Keratinocyte (primary cell): Measurements from ENCODE around the gene NPAS3. TPM values are rescaled to one million over a fixed set of nuclear protein-coding genes. Genes with fewer than 3 reads are reported as not detected.

ENCODE experiments used
- DNase-seq: peaks from one replicate; pipeline ENCODE4 v3.0.0-alpha.2; 2011; ENCODE audit warnings: low read depth, missing footprints, low spot score
- FAIRE-seq: peaks from 2 replicates; lab custom pipeline; 2011; peaks lifted over from hg19 to GRCh38; lab: Jason Lieb, UNC
- H2AFZ ChIP-seq: 2 replicates; pipeline ENCODE4 v1.6.0; 2012; ENCODE audit warnings: low read length, control low read depth, inconsistent platforms; ENCODE audit not compliant: control insufficient read depth
- H3K27ac ChIP-seq: 2 replicates; pipeline ENCODE4 v1.5.1; 2011; ENCODE audit warnings: low read length; ENCODE audit not compliant: control insufficient read depth, insufficient read depth
- H3K27me3 ChIP-seq: 3 replicates; pipeline ENCODE4 v1.6.0; 2011; ENCODE audit warnings: low read length; ENCODE audit not compliant: control insufficient read depth, insufficient read depth; ENCODE audit errors: extremely low read depth
- H3K36me3 ChIP-seq, 2 experiments: 2 replicates in 1 of 2; 3 replicates in 1 of 2; pipeline ENCODE4 v1.5.1; 2011; ENCODE audit warnings: low read length in 2 of 2, mild to moderate bottlenecking in 1 of 2; ENCODE audit not compliant: control insufficient read depth in 2 of 2, insufficient read depth in 2 of 2; ENCODE audit errors: extremely low read depth in 1 of 2
- H3K4me1 ChIP-seq: 3 replicates; pipeline ENCODE4 v1.5.1; 2011; ENCODE audit warnings: low read length; ENCODE audit not compliant: control insufficient read depth, insufficient read depth; ENCODE audit errors: extremely low read depth
- H3K4me2 ChIP-seq: 3 replicates; pipeline ENCODE4 v1.6.0; 2011; ENCODE audit warnings: low read depth, low read length; ENCODE audit not compliant: control insufficient read depth, insufficient read depth; ENCODE audit errors: extremely low read depth
- H3K4me3 ChIP-seq, 3 experiments: fragments of 200-600 bp in 1 of 3; sonication (generic) in 1 of 3; 2 replicates in 2 of 3; 3 replicates in 1 of 3; pipeline ENCODE4 v1.5.1; 2011 to 2016; ENCODE audit warnings: low read length in 3 of 3, mild to moderate bottlenecking in 3 of 3, control low read depth in 2 of 3, inconsistent platforms in 1 of 3, low read depth in 1 of 3, mixed read lengths in 1 of 3, mixed run types in 1 of 3, moderate library complexity in 1 of 3; ENCODE audit not compliant: control insufficient read depth in 2 of 3, insufficient read depth in 2 of 3; ENCODE audit errors: extremely low read depth in 1 of 3
- H3K79me2 ChIP-seq: 2 replicates; pipeline ENCODE4 v1.6.0; 2012; ENCODE audit warnings: low read length; ENCODE audit not compliant: control insufficient read depth, insufficient read depth
- H3K9ac ChIP-seq: 3 replicates; pipeline ENCODE4 v1.6.0; 2011; ENCODE audit warnings: low read length; ENCODE audit not compliant: control insufficient read depth, insufficient read depth; ENCODE audit errors: extremely low read depth
- H3K9me1 ChIP-seq: 3 replicates; pipeline ENCODE4 v1.6.0; 2011; ENCODE audit warnings: low read length; ENCODE audit not compliant: control insufficient read depth, insufficient read depth; ENCODE audit errors: extremely low read depth
- H3K9me3 ChIP-seq: 2 replicates; pipeline ENCODE4 v1.5.1; 2012; ENCODE audit warnings: low read depth, low read length; ENCODE audit not compliant: control insufficient read depth
- H4K20me1 ChIP-seq: 3 replicates; pipeline ENCODE4 v1.6.0; 2011; ENCODE audit warnings: low read length; ENCODE audit not compliant: control insufficient read depth, insufficient read depth; ENCODE audit errors: extremely low read depth
- EZH2 ChIP-seq: IDR thresholded peaks from one replicate; pipeline ENCODE4 v1.6.1; 2012; ENCODE audit warnings: inconsistent platforms, mild to moderate bottlenecking, low read length, moderate library complexity
- dilution Hi-C: fragments of 300-500 bp; cut with MboI; formaldehyde crosslinking; loops from one replicate; pipeline ENCODE4 v1.7.0; 2020; ENCODE audit warnings: low sequenced_read_pairs; ENCODE audit not compliant: extremely low pct_ligation_motif_present
- polyA plus RNA-seq, 5 experiments: library from polyadenylated mRNA; depleted of rRNA in 3 of 5; stranded (reverse) in 3 of 5; stranded (forward) in 1 of 5; unstranded in 1 of 5; fragments of >200 nt; gene quantifications; 1 replicate in 1 of 5; 2 replicates in 3 of 5; 3 replicates in 1 of 5; pipeline versions ENCODE4 v1.2.1 to v1.2.3, GENCODE V29; 2011 to 2012; ENCODE audit warnings: missing spikeins in 2 of 5, low read depth in 1 of 5, low replicate concordance in 1 of 5
- TF ChIP-seq, protein P1 (sequence below), 3 experiments: IDR thresholded peaks in 1 of 3; conservative IDR thresholded peaks in 1 of 3; optimal IDR thresholded peaks in 1 of 3; 2 replicates in 2 of 3; 3 replicates in 1 of 3; pipeline versions ENCODE3 to v1.5.1; 2011; ENCODE audit warnings: low read length in 3 of 3, mild to moderate bottlenecking in 3 of 3, moderate library complexity in 2 of 3, control low read depth in 1 of 3, inconsistent platforms in 1 of 3; ENCODE audit not compliant: insufficient read depth in 2 of 3; ENCODE audit errors: extremely low read depth in 1 of 3

Gene NPAS3
- polyA plus RNA-seq, 1 donor (not counting 4 experiments of a cell fraction or from before 2014, with no cell fraction given), result 0.07 TPM

DNA sequence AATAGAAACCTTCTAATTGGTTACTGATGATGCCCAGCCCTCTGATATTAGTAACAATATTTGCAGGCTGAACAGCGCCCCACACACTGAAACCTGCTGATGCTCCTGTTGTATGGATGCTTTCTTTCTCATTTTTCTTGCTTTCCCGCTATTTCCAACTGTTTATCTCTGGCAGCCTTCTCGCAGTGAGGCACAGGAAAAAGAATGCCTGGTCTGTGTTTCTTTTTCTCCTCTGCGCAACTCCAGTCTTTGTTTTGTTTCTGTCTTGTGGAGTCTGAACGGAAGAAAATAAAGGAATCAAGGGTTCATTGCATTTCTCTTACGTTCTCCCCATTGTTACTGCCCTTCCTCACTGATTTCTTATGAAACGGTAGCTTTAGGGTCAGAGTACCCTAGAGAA is 561.0 kb downstream of the NPAS3 start:
- no peaks in the 10 kb centered on the region for H4K20me1 ChIP-seq
- H3K27ac ChIP-seq, result no peak overlapping the region
- FAIRE-seq (no peak), DNase-seq (no peak)
- H3K36me3 ChIP-seq, result no peaks in the 10 kb centered on the region
- no peak overlapping the region for H2AFZ ChIP-seq
- H3K4me1 ChIP-seq, result no peaks in the 10 kb centered on the region
- H3K9me3 ChIP-seq, result no peaks in the 10 kb centered on the region
- H3K4me2 ChIP-seq, result no peak overlapping the region
- no peak overlapping the region for H3K9ac ChIP-seq
- no peaks in the 10 kb centered on the region for H3K79me2 ChIP-seq
- H3K9me1 ChIP-seq, result no peaks in the 10 kb centered on the region
- H3K27me3 ChIP-seq, result peaks cover 3% of the 10 kb centered on the region
- dilution Hi-C loops, result no loop called here
- no peak overlapping the region for H3K4me3 ChIP-seq
- no peak for TF ChIP-seq EZH2
- TF ChIP-seq, protein P1, sequence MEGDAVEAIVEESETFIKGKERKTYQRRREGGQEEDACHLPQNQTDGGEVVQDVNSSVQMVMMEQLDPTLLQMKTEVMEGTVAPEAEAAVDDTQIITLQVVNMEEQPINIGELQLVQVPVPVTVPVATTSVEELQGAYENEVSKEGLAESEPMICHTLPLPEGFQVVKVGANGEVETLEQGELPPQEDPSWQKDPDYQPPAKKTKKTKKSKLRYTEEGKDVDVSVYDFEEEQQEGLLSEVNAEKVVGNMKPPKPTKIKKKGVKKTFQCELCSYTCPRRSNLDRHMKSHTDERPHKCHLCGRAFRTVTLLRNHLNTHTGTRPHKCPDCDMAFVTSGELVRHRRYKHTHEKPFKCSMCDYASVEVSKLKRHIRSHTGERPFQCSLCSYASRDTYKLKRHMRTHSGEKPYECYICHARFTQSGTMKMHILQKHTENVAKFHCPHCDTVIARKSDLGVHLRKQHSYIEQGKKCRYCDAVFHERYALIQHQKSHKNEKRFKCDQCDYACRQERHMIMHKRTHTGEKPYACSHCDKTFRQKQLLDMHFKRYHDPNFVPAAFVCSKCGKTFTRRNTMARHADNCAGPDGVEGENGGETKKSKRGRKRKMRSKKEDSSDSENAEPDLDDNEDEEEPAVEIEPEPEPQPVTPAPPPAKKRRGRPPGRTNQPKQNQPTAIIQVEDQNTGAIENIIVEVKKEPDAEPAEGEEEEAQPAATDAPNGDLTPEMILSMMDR (optimal IDR thresholded peaks at IDR 0.05 in 1 of 3, IDR thresholded peaks at IDR 0.05 in 1 of 3, conservative IDR thresholded peaks at IDR 0.05 in 1 of 3; ENCODE audit: extremely low read depth in 1 of 3, insufficient read depth in 2 of 3, low read length in 3 of 3), result no peak

DNA sequence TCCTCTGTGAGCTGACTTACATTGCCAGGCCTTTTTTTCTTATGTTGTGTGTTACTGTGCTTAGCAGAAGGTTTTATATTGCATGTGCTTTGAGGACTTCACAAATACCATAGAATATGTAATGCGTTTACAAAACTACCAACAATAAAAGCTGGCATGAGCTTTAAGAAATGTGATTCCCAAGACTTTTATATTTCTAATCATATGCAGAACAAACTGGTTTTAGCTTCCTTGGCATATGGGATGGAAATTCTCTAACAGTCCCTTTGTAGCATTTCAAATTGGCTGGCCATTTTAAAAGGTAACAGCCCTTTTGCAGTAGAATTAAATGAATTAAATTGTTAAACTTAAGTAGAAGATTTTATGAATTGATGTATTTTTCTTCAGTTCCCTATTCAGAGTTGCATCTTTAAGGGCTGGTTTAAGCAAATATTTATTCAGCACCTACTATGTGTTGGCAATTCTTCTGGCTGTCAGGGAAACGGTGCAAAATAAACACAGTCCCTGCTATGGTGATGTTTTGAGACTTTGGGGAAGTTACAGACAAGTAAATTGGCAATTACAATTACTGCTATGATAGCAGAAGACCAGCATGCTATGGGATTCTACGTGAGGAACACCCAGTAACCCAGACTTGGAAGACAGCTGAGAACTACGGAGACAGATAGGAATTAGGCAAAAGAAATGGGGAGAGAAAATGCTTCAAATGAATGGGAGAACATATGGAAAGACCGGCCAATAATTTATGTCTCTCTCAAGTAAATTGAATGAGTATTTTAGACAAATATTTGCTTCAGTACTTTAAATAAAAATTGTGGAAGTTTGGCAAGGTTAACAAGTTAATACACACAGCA is 565.8 kb downstream of the NPAS3 start:
- Histone ChIP-seq H3K79me2 (no peaks in the 10 kb centered on the region), H3K4me1 (no peaks in the 10 kb centered on the region), H3K27ac (no peak overlapping the region), H4K20me1 (no peaks in the 10 kb centered on the region), H3K9me3 (no peaks in the 10 kb centered on the region), H3K9me1 (no peaks in the 10 kb centered on the region), H3K36me3 (no peaks in the 10 kb centered on the region), H2AFZ (no peak overlapping the region), H3K27me3 (peaks cover 3% of the 10 kb centered on the region), H3K4me2 (no peak overlapping the region), H3K9ac (no peak overlapping the region), H3K4me3 (no peak overlapping the region)
- no peak for DNase-seq
- FAIRE-seq, result no peak
- dilution Hi-C loops, result no loop called here
- TF ChIP-seq EZH2, result no peak
- TF ChIP-seq, protein P1 (optimal IDR thresholded peaks at IDR 0.05 in 1 of 3, IDR thresholded peaks at IDR 0.05 in 1 of 3, conservative IDR thresholded peaks at IDR 0.05 in 1 of 3; ENCODE audit: extremely low read depth in 1 of 3, insufficient read depth in 2 of 3, low read length in 3 of 3), result no peak
